GM12872 (cell line): ENCODE results near the gene RECK.

ENCODE experiments used
- TF ChIP-seq, protein P1 (sequence below): IDR thresholded peaks from 3 replicates; pipeline ENCODE4 v1.5.1; 2011; ENCODE audit warnings: low read depth, mild to moderate bottlenecking, low read length, moderate library complexity; ENCODE audit not compliant: insufficient read depth

RECK gene

GRCh38 chr9:36050476-36050875, 13.8 kb downstream of the RECK start:
- TF ChIP-seq, protein P1, sequence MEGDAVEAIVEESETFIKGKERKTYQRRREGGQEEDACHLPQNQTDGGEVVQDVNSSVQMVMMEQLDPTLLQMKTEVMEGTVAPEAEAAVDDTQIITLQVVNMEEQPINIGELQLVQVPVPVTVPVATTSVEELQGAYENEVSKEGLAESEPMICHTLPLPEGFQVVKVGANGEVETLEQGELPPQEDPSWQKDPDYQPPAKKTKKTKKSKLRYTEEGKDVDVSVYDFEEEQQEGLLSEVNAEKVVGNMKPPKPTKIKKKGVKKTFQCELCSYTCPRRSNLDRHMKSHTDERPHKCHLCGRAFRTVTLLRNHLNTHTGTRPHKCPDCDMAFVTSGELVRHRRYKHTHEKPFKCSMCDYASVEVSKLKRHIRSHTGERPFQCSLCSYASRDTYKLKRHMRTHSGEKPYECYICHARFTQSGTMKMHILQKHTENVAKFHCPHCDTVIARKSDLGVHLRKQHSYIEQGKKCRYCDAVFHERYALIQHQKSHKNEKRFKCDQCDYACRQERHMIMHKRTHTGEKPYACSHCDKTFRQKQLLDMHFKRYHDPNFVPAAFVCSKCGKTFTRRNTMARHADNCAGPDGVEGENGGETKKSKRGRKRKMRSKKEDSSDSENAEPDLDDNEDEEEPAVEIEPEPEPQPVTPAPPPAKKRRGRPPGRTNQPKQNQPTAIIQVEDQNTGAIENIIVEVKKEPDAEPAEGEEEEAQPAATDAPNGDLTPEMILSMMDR, result no peak

- TF ChIP-seq, protein P1, result no peak
These were observed 14.6 kb downstream of the RECK start for GRCh38 chr9:36051317-36051716.

DNA sequence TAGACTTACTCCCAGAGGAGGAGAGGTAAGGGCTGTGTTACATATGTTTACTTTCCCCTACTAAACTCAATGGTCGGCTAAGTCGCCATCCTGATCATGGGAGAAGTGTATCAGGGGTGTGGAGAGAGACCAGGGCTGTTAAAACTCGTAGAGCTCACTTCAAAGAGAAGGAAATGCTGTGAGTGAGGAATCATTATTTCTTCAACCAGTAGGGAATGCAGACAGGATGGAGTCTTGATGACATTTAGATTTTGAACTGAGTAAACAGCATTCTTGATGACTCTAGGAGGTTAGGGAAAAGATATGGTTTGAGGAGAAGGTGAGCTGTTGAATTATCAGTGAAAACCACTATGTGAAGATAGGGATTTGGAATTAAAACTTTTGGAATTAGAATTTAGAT, 17.3 kb downstream of the RECK start:
- TF ChIP-seq, protein P1, result no peak

DNA sequence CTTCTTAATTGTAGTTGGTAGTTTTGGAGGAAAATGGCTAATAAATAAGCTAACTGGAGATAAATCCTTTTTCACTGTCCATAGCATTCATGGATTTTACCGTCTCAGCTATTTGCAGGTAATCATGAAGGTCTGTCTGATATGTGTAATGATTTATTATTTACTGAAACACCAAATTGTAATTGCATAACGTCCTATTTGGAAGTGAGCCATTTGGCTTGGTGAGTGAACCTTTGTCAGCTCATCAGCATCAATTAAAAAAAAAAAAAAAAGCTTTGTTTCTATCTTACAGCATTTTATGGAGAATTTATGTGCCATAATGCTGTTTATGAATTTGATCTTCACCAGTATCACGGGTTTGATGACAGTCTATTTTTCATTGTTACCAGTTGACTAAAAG, 20.2 kb downstream of the RECK start:
- TF ChIP-seq, protein P1, result no peak

- TF ChIP-seq, protein P1, result no peak
These were observed 27.2 kb downstream of the RECK start for GRCh38 chr9:36063804-36064447.

DNA sequence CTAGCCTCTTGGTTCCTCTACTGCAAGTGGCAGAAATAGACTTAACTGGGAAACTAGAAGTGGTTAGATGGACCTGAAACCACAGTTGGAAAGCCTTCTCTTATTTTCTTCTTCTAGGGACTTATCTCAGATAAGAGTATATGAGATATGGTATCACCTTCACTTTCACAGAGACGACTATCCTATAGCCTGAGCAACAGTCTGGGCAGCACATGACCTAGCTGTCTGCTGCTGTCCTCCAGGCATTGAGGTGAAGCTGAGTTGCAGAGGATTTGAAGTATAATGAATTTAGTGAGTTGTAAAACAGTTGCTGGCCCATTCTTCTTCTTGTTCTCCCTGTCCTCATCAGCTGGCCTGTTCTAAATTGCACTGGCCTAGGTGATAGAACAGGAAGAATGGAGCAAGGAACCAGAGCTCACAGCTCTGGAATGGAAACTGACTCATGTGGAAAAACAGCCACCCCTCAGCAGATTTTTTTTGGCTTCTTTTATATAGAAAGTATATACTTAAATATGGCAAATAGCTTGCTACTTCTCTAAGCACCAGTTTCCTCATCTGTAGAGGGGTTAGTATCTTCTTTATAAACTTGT, 27.8 kb downstream of the RECK start:
- TF ChIP-seq, protein P1, result no peak

DNA sequence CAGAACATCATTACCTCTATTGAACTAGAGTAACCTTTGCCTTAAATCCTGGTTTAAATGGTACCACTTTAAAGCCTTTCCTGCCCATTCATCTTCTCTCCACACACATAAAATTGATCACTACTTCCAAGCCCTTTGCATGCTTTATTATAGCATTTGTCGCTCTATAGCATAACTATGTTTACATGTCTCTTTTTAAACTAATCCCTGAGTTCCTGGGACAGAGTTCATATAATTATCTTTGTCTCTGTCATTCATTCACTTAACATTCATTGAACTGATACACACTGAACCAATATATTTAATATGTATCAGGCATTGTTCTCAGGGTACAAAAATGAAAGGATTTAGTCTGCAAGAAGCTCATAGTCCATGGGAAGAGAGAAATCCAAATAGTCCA, 37.3 kb downstream of the RECK start:
- TF ChIP-seq, protein P1, result no peak
